ENCODE measurements around the gene CASP5. TPM values are rescaled to one million over a fixed set of nuclear protein-coding genes. Genes with fewer than 3 reads are reported as not detected.

Gene CASP5
- total and polyA plus RNA-seq, 2 of the 4 experiments (the other 2 are of a cell fraction) = not detected

- DNase-seq (no peak), ATAC-seq (ENCODE audit: low read depth) (no peak)
- Histone ChIP-seq H3K4me1 (ENCODE audit: control insufficient read depth, insufficient read depth, low read length) (peaks cover 2% of the 10 kb centered on the region), H3K14ac (replicated peaks; ENCODE audit: low read depth, low read length) (no peak overlapping the region), H3K23ac (ENCODE audit: low read depth, low read length) (no peak overlapping the region), H4K8ac (ENCODE audit: low read depth in 2 of 2, low read length in 2 of 2) (no peak overlapping the region), H4K91ac (ENCODE audit: insufficient read depth, low read depth, low read length) (no peak overlapping the region), H2BK20ac (ENCODE audit: low read depth, low read length) (no peak overlapping the region), H3K4me2 (ENCODE audit: low read depth, low read length) (no peak overlapping the region), H2AK5ac (ENCODE audit: low read depth, low read length) (no peak overlapping the region), H3K79me1 (ENCODE audit: low read depth in 1 of 2, low read length in 2 of 2) (no peaks in the 10 kb centered on the region), H4K5ac (ENCODE audit: low read depth, low read length) (no peak overlapping the region), H2BK5ac (ENCODE audit: low read depth, low read length, poor library complexity, severe bottlenecking) (no peak overlapping the region), H3K36me3 (ENCODE audit: control insufficient read depth, insufficient read depth, low read length) (no peaks in the 10 kb centered on the region), H3K9ac (ENCODE audit: low read depth, low read length) (no peak overlapping the region), H2BK120ac (ENCODE audit: low read depth, low read length) (no peak overlapping the region), H2AFZ (replicated peaks; ENCODE audit: low read length, poor library complexity) (no peak overlapping the region), H3K27ac (ENCODE audit: insufficient read depth, low read length) (no peak overlapping the region), H3K9me1 (ENCODE audit: insufficient read depth, low read length) (no peaks in the 10 kb centered on the region; the same call in 1 of the 2 replicates), H3K9me3 (ENCODE audit: control insufficient read depth, insufficient read depth, low read length) (no peaks in the 10 kb centered on the region), H2BK15ac (ENCODE audit: low read depth, low read length) (no peak overlapping the region), H3K27me3 (ENCODE audit: control insufficient read depth, insufficient read depth, low read length) (no peaks in the 10 kb centered on the region), H4K20me1 (ENCODE audit: insufficient read depth, low read length) (no peaks in the 10 kb centered on the region), H3K4ac (ENCODE audit: low read depth, low read length) (no peak overlapping the region), H3K4me3 (ENCODE audit: insufficient read depth, low read depth, low read length) (no peak overlapping the region), H3K18ac (ENCODE audit: low read depth, low read length) (no peak overlapping the region), H3K56ac (ENCODE audit: extremely low read depth, insufficient read depth, low read length) (no peak overlapping the region), H2AK9ac (replicated peaks; ENCODE audit: low read depth, low read length, poor library complexity) (no peak overlapping the region)
- TF ChIP-seq CEBPB (IDR thresholded peaks at IDR 0.05; ENCODE audit: low read depth, low read length) = no peak
- TF ChIP-seq RAD21 (IDR thresholded peaks at IDR 0.05; ENCODE audit: low read length) = no peak
- no peak for TF ChIP-seq MXI1 (IDR thresholded peaks at IDR 0.05; ENCODE audit: borderline replicate concordance, low read depth, low read length)
- no peak for TF ChIP-seq CTCF (conservative IDR thresholded peaks at IDR 0.05; ENCODE audit: low read depth, low read length)
- TF ChIP-seq NFE2L2 (IDR thresholded peaks at IDR 0.05; ENCODE audit: low read depth, low read length) = no peak
- no peak for TF ChIP-seq BHLHE40 (IDR thresholded peaks at IDR 0.05; ENCODE audit: low read depth, low read length)
- TF ChIP-seq FOS (IDR thresholded peaks at IDR 0.05; ENCODE audit: low read depth, low read length) = no peak
- no peak for TF ChIP-seq MAZ (IDR thresholded peaks at IDR 0.05; ENCODE audit: borderline replicate concordance, low read depth, low read length)
- no peak for TF ChIP-seq SMC3 (IDR thresholded peaks at IDR 0.05; ENCODE audit: low read depth, low read length)
- TF ChIP-seq POLR2A (IDR thresholded peaks at IDR 0.05; ENCODE audit: low read depth, low read length) = no peak
- no peak for TF ChIP-seq CHD1 (IDR thresholded peaks at IDR 0.05; ENCODE audit: low read depth, low read length)
- TF ChIP-seq MAFK (IDR thresholded peaks at IDR 0.05; ENCODE audit: low read depth, low read length) = no peak
- TF ChIP-seq USF2 (IDR thresholded peaks at IDR 0.05; ENCODE audit: low read depth, low read length) = no peak
- no peak for TF ChIP-seq RCOR1 (IDR thresholded peaks at IDR 0.05; ENCODE audit: insufficient replicate concordance, low read length)
- no peak for TF ChIP-seq ELK1 (IDR thresholded peaks at IDR 0.05; ENCODE audit: borderline replicate concordance, low read depth, low read length)
- no peak for TF ChIP-seq RFX5 (IDR thresholded peaks at IDR 0.05; ENCODE audit: low read depth, low read length)
- ChIA-PET POLR2A (ENCODE audit: unreplicated experiment) (no interaction called here), CTCF (no interaction called here)
- in situ Hi-C loops (cut with MboI; ENCODE audit: low sequenced_read_pairs) (no loop called here), dilution Hi-C loops (cut with HindIII; ENCODE audit: low sequenced_read_pairs, unreplicated experiment) (no loop called here), intact Hi-C loops (cut with micrococcal nuclease) (no loop called here)
- BruUV-seq (replicated peaks) = no TSS peak
Observed at GRCh38 chr11:105007463-105007862, 15.5 kb downstream of the CASP5 start.

All from IMR-90 (cell line).